Liver (tissue), 9 donors: ENCODE data around the gene MANEA. TPM values are rescaled to one million over a fixed set of nuclear protein-coding genes. Genes with fewer than 3 reads are reported as not detected.

Experiments
- DNase-seq: peaks from one replicate; pipeline ENCODE4 v3.0.0-alpha.2; 2017; ENCODE audit warnings: low spot score
- H3K27ac ChIP-seq, 2 donors: one replicate each; pipeline ENCODE4 v1.7.0; 2013; ENCODE audit warnings: inconsistent platforms in 2 of 2, low read length in 2 of 2, control low read depth in 1 of 2, low read depth in 1 of 2, mild to moderate bottlenecking in 1 of 2
- H3K27me3 ChIP-seq, 4 donors: one replicate each; pipeline versions ENCODE4 v1.6.1 to v1.7.0; 2013; ENCODE audit warnings: low read length in 3 of 4, inconsistent platforms in 1 of 4, mild to moderate bottlenecking in 1 of 4, moderate library complexity in 1 of 4; ENCODE audit not compliant: control insufficient read depth in 4 of 4, insufficient read depth in 4 of 4
- H3K36me3 ChIP-seq, 4 donors: one replicate each; pipeline versions ENCODE4 v1.6.1 to v1.7.0; 2013; ENCODE audit warnings: low read length in 3 of 4, mild to moderate bottlenecking in 3 of 4, low read depth in 1 of 4, moderate library complexity in 1 of 4; ENCODE audit not compliant: control insufficient read depth in 4 of 4, insufficient read depth in 3 of 4
- H3K4me1 ChIP-seq, 4 donors: one replicate each; pipeline versions ENCODE4 v1.6.1 to v1.7.0; 2013; ENCODE audit warnings: low read length in 3 of 4, mild to moderate bottlenecking in 3 of 4, moderate library complexity in 1 of 4; ENCODE audit not compliant: control insufficient read depth in 4 of 4, insufficient read depth in 4 of 4
- H3K4me3 ChIP-seq, 3 donors: one replicate each; pipeline versions ENCODE4 v1.6.1 to v1.7.0; 2013; ENCODE audit warnings: low read length in 3 of 3, control low read depth in 1 of 3, low read depth in 1 of 3, mild to moderate bottlenecking in 1 of 3
- H3K9ac ChIP-seq, 2 donors: one replicate each; pipeline ENCODE4 v1.7.0; 2013; ENCODE audit warnings: low read length in 2 of 2, mild to moderate bottlenecking in 2 of 2, moderate library complexity in 2 of 2, control low read depth in 1 of 2, low read depth in 1 of 2
- H3K9me3 ChIP-seq, 4 donors: one replicate each; pipeline versions ENCODE4 v1.6.1 to v1.7.0; 2013; ENCODE audit warnings: low read length in 3 of 4; ENCODE audit not compliant: control insufficient read depth in 4 of 4
- EGR1 ChIP-seq, 2 donors: IDR thresholded peaks; 2 replicates each; pipeline ENCODE4 v1.6.1; 2016 to 2018; ENCODE audit warnings: antibody characterized with exemption in 2 of 2, low read depth in 2 of 2
- FOXA1 ChIP-seq: IDR thresholded peaks from 2 replicates; pipeline ENCODE4 v1.6.1; 2016; ENCODE audit warnings: antibody characterized with exemption
- FOXA2 ChIP-seq: IDR thresholded peaks from 2 replicates; pipeline ENCODE4 v1.6.1; 2016; ENCODE audit warnings: antibody characterized with exemption
- GABPA ChIP-seq, 2 donors: IDR thresholded peaks in 1 of 2; conservative IDR thresholded peaks in 1 of 2; 2 replicates each; pipeline ENCODE4 v1.6.1; 2016; ENCODE audit warnings: antibody characterized with exemption in 2 of 2, mild to moderate bottlenecking in 1 of 2, moderate library complexity in 1 of 2
- HNF4A ChIP-seq, 2 donors: conservative IDR thresholded peaks; 2 replicates each; pipeline ENCODE4 v1.6.1; 2016; ENCODE audit warnings: antibody characterized with exemption in 2 of 2, mild to moderate bottlenecking in 2 of 2
- HNF4G ChIP-seq: IDR thresholded peaks from 2 replicates; pipeline ENCODE4 v1.6.1; 2016; ENCODE audit warnings: antibody characterized with exemption
- JUND ChIP-seq, 2 donors: IDR thresholded peaks; 2 replicates each; pipeline ENCODE4 v1.6.1; 2016; ENCODE audit warnings: antibody characterized with exemption in 2 of 2
- MAX ChIP-seq: IDR thresholded peaks from 2 replicates; pipeline ENCODE4 v1.6.1; 2016; ENCODE audit warnings: antibody characterized with exemption
- NR2F2 ChIP-seq: IDR thresholded peaks from 2 replicates; pipeline ENCODE4 v1.6.1; 2016; ENCODE audit warnings: antibody characterized with exemption
- RAD21 ChIP-seq, 2 donors: IDR thresholded peaks; 2 replicates each; pipeline ENCODE4 v1.6.1; 2016; ENCODE audit warnings: antibody characterized with exemption in 2 of 2, mild to moderate bottlenecking in 2 of 2
- REST ChIP-seq: IDR thresholded peaks from 2 replicates; pipeline ENCODE4 v1.6.1; 2016; ENCODE audit warnings: antibody characterized with exemption, mild to moderate bottlenecking
- RXRA ChIP-seq, 2 donors: IDR thresholded peaks; 2 replicates each; pipeline ENCODE4 v1.6.1; 2017 to 2018; ENCODE audit warnings: antibody characterized with exemption in 2 of 2, mild to moderate bottlenecking in 1 of 2
- SP1 ChIP-seq: IDR thresholded peaks from 2 replicates; pipeline ENCODE4 v1.6.1; 2018; ENCODE audit warnings: antibody characterized with exemption, mild to moderate bottlenecking
- TAF1 ChIP-seq: conservative IDR thresholded peaks from 2 replicates; pipeline ENCODE4 v1.6.1; 2016; ENCODE audit warnings: antibody characterized with exemption, mild to moderate bottlenecking
- YY1 ChIP-seq: IDR thresholded peaks from 2 replicates; pipeline ENCODE4 v1.6.1; 2016; ENCODE audit warnings: antibody characterized with exemption, mild to moderate bottlenecking
- polyA plus RNA-seq, 2 donors: library from polyadenylated mRNA; stranded (reverse) in 1 of 2; unstranded in 1 of 2; fragments of 200-250 nt in 1 of 2; fragments of >200 nt in 1 of 2; fragmentation: Nextera tagmentation in 1 of 2; extraction: Ambion mirVana in 1 of 2; gene quantifications; one replicate each; pipeline versions ENCODE4 v1.2.1 to v1.2.3, GENCODE V29; 2013 to 2015
- total RNA-seq, 2 donors: library from RNA; depleted of rRNA; stranded (reverse); fragments of >200 nt; gene quantifications; one replicate each; pipeline ENCODE4 v1.2.3, GENCODE V29; 2014
- TF ChIP-seq, protein P1 (sequence below): fragments of 150-350 bp; IDR thresholded peaks from 2 replicates; pipeline ENCODE4 v1.5.1; 2017; ENCODE audit warnings: improper control_type of control experiment, low read depth, low read length; ENCODE audit not compliant: missing input control
- TF ChIP-seq, protein P2 (sequence below): IDR thresholded peaks from 2 replicates; pipeline ENCODE4 v1.6.1; 2016; ENCODE audit warnings: antibody characterized with exemption
- TF ChIP-seq, protein P3 (sequence below): IDR thresholded peaks from 2 replicates; pipeline ENCODE4 v1.6.1; 2016; ENCODE audit warnings: antibody characterized with exemption
- donor health status: healthy.
- donor health status: healthy.
- donor health status: healthy.
- donor health status: healthy.
- donor health status: healthy.

MANEA gene
- total and polyA plus RNA-seq, 4 donors, result 9.7 to 37.4 (median 18.9) TPM

DNA sequence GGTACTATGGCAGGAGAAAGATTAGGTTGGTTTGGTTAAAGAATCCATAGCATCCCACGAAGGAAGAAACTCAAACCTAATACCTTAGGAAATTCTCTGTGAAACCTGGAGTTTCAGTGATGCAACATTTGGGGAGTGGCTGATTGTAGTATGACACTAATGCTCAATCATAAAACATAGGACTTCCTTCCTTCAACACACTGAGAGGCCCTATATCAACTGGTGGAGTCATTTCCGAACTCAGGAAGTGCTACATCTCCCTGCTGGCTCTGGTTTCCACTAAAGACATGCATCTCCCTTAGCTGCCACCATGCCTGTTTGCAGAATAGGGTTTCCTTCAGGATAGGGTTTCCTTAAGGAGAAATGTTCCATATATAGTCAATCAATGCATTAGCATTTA is 5.2 kb upstream of the MANEA start (continued):
- TF ChIP-seq, protein P1, sequence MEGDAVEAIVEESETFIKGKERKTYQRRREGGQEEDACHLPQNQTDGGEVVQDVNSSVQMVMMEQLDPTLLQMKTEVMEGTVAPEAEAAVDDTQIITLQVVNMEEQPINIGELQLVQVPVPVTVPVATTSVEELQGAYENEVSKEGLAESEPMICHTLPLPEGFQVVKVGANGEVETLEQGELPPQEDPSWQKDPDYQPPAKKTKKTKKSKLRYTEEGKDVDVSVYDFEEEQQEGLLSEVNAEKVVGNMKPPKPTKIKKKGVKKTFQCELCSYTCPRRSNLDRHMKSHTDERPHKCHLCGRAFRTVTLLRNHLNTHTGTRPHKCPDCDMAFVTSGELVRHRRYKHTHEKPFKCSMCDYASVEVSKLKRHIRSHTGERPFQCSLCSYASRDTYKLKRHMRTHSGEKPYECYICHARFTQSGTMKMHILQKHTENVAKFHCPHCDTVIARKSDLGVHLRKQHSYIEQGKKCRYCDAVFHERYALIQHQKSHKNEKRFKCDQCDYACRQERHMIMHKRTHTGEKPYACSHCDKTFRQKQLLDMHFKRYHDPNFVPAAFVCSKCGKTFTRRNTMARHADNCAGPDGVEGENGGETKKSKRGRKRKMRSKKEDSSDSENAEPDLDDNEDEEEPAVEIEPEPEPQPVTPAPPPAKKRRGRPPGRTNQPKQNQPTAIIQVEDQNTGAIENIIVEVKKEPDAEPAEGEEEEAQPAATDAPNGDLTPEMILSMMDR, result no peak
- TF ChIP-seq JUND (IDR thresholded peaks at IDR 0.05) (no peak), YY1 (no peak), SP1 (no peak)

DNA sequence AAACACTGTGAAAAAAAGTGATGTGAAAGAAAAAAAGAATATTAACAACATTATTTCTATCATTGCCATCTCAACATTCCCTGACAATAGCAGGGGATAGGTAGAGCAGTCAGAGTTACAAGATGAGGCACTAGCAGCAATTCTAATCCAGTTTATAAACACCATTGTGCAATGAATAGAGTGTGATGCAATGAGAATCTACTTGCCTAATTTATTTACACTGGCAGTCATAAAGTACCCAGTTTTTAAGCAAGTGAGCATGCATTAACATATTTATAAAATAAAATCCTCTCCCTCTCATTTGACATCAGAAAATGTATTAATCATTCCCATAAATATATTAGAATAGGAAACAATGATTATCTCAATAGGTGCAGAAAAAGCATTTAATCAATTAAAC is 2.5 kb upstream of the MANEA start:
- peak; percentile 55 for TF ChIP-seq MAX
- TF ChIP-seq RXRA (IDR thresholded peaks at IDR 0.05), result peak; percentile 68 to 85
- no peak for TF ChIP-seq EGR1 (IDR thresholded peaks at IDR 0.05; ENCODE audit: low read depth in 2 of 2)
- TF ChIP-seq NR2F2, result no peak
- peak; percentile 91 for TF ChIP-seq FOXA2
- TF ChIP-seq HNF4G, result no peak
- TF ChIP-seq, protein P2, sequence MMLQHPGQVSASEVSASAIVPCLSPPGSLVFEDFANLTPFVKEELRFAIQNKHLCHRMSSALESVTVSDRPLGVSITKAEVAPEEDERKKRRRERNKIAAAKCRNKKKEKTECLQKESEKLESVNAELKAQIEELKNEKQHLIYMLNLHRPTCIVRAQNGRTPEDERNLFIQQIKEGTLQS, result peak; percentile 63
- TF ChIP-seq YY1, result peak; percentile 82
- TF ChIP-seq JUND (IDR thresholded peaks at IDR 0.05), result peak; percentile 43 to 53
- TF ChIP-seq, protein P1, result no peak
- peak; percentile 44 to 68 for TF ChIP-seq HNF4A (conservative IDR thresholded peaks at IDR 0.05)
- TF ChIP-seq TAF1, result no peak
- TF ChIP-seq GABPA (IDR thresholded peaks at IDR 0.05 in 1 of 2, conservative IDR thresholded peaks at IDR 0.05 in 1 of 2), result no peak
- TF ChIP-seq REST, result peak; percentile 81
- peak; percentile 56 to 59 for TF ChIP-seq RAD21 (IDR thresholded peaks at IDR 0.05)
- TF ChIP-seq, protein P3, sequence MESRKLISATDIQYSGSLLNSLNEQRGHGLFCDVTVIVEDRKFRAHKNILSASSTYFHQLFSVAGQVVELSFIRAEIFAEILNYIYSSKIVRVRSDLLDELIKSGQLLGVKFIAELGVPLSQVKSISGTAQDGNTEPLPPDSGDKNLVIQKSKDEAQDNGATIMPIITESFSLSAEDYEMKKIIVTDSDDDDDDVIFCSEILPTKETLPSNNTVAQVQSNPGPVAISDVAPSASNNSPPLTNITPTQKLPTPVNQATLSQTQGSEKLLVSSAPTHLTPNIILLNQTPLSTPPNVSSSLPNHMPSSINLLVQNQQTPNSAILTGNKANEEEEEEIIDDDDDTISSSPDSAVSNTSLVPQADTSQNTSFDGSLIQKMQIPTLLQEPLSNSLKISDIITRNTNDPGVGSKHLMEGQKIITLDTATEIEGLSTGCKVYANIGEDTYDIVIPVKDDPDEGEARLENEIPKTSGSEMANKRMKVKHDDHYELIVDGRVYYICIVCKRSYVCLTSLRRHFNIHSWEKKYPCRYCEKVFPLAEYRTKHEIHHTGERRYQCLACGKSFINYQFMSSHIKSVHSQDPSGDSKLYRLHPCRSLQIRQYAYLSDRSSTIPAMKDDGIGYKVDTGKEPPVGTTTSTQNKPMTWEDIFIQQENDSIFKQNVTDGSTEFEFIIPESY, result peak; percentile 66
- TF ChIP-seq FOXA1, result peak; percentile 75
- peak; percentile 44 for TF ChIP-seq SP1
- H3K4me1 ChIP-seq, result peaks cover 8 to 34% (median 13%) of the 10 kb centered on the region in 4 donors
- H3K36me3 ChIP-seq, result no peaks in the 10 kb centered on the region
- H3K27ac ChIP-seq, result no peak overlapping the region
- no peaks in the 10 kb centered on the region for H3K9me3 ChIP-seq
- no peaks in the 10 kb centered on the region for H3K27me3 ChIP-seq
- no peak for DNase-seq
- no peak overlapping the region for H3K4me3 ChIP-seq
- no peak overlapping the region for H3K9ac ChIP-seq
